Anterior cingulate cortex (tissue), 58 donors: ENCODE results near the gene CSH2.
"Not testable (repeated sequence)": the region's sequence is repeated elsewhere in the genome, so short reads cannot be mapped to it uniquely, and the experiment has no call there.

Source experiments
- DNase-seq, 58 donors: peaks; one replicate each; lab custom pipeline; 2025; lab: John Stamatoyannopoulos, UW

The CSH2 gene

GRCh38 chr17:63898899-63899798 is 25.7 kb upstream of the CSH2 start:
- not testable (repeated sequence) for DNase-seq

GRCh38 chr17:63896524-63897354 is 23.3 kb upstream of the CSH2 start, which contains the start of gene CSH1:
CSH1 (minus strand) TSS chr17:63896574; CDS start chr17:63896511, 63 bp downstream.
- not testable (repeated sequence) for DNase-seq

GRCh38 chr17:63894821-63895220 is 21.3 kb upstream of the CSH2 start:
- DNase-seq: not testable (repeated sequence)

- not testable (repeated sequence) for DNase-seq
Measured at GRCh38 chr17:63894021-63894420, 20.5 kb upstream of the CSH2 start.

GRCh38 chr17:63892316-63893037 is 19.0 kb upstream of the CSH2 start:
- DNase-seq: not testable (repeated sequence)

- peak in 15 of 58 donors; percentile 1 to 31 (median 9) for DNase-seq
Measured at GRCh38 chr17:63889026-63889848, 15.8 kb upstream of the CSH2 start.

GRCh38 chr17:63885119-63885518 is 11.6 kb upstream of the CSH2 start:
- DNase-seq: not testable (repeated sequence)

- DNase-seq: not testable (repeated sequence)
Measured at GRCh38 chr17:63882626-63883126, 9.2 kb upstream of the CSH2 start.

GRCh38 chr17:63881935-63882601 is 8.6 kb upstream of the CSH2 start, which contains the start of gene GH2:
GH2 (minus strand) TSS chr17:63881944; CDS start chr17:63881801, 143 bp downstream.
- DNase-seq: peak in 4 of 58 donors; percentile 2 to 11 (median 8)

- DNase-seq: not testable (repeated sequence)
Measured at GRCh38 chr17:63881337-63881736, 7.9 kb upstream of the CSH2 start.

GRCh38 chr17:63880706-63881105 is 7.2 kb upstream of the CSH2 start:
- no peak for DNase-seq

GRCh38 chr17:63878413-63878812 is 4.9 kb upstream of the CSH2 start:
- DNase-seq: not testable (repeated sequence)

GRCh38 chr17:63874693-63875092 is 1.2 kb upstream of the CSH2 start:
- not testable (repeated sequence) for DNase-seq

- DNase-seq: not testable (repeated sequence)
Measured at GRCh38 chr17:63874061-63874626, 667 bp upstream of the CSH2 start.

GRCh38 chr17:63871646-63872365 is 1.7 kb downstream of the CSH2 start:
- not testable (repeated sequence) for DNase-seq

- not testable (repeated sequence) for DNase-seq
Measured at GRCh38 chr17:63870292-63870665, 3.2 kb downstream of the CSH2 start.

GRCh38 chr17:63869491-63870291 is 3.8 kb downstream of the CSH2 start:
- not testable (repeated sequence) for DNase-seq
